ENCODE data around the gene HSD17B8.

GRCh38 chr6:33176906-33177305, 27.5 kb upstream of the HSD17B8 start:
- no peak for TF ChIP-seq CTCF (IDR thresholded peaks at IDR 0.05)
- no peak for TF ChIP-seq EZH2 (IDR thresholded peaks at IDR 0.05; ENCODE audit: borderline replicate concordance, insufficient read depth, low read depth, low read length, poor library complexity, severe bottlenecking)

All from B cell (primary cell).